Stimulated activated CD4-positive, alpha-beta T cell treated with anti-CD3 and anti-CD28 coated beads, TNF-alpha, amount 100 ng/mL, for 4 hours (primary cell): ENCODE measurements around the gene JMJD7.
"Not testable (repeated sequence)": the region's sequence is repeated elsewhere in the genome, so short reads cannot be mapped to it uniquely, and the experiment has no call there.

Experiments used
- DNase-seq, 3 experiments: peaks; one replicate each; pipeline ENCODE4 v3.0.0-alpha.2; 2020; ENCODE audit warnings: low read depth in 3 of 3

JMJD7 gene

GRCh38 chr15:41822471-41822870, 5.4 kb upstream of the JMJD7 start:
- DNase-seq: no peak

- DNase-seq: no peak
These were observed 4.9 kb upstream of the JMJD7 start for GRCh38 chr15:41822957-41823356.

GRCh38 chr15:41823502-41823901, 4.4 kb upstream of the JMJD7 start:
- no peak for DNase-seq

- no peak for DNase-seq
These were observed 3.7 kb upstream of the JMJD7 start for GRCh38 chr15:41824062-41824745.

GRCh38 chr15:41825145-41825544, 2.7 kb upstream of the JMJD7 start:
- no peak for DNase-seq

- no peak for DNase-seq
These were observed 2.0 kb upstream of the JMJD7 start for GRCh38 chr15:41825572-41826535.

- DNase-seq: peak in 2 of 3 experiments; percentile 6 to 10
These were observed 507 bp upstream of the JMJD7 start for GRCh38 chr15:41827290-41827879.

GRCh38 chr15:41828807-41829141, 882 bp downstream of the JMJD7 start:
- no peak for DNase-seq

GRCh38 chr15:41829959-41830646, 2.2 kb downstream of the JMJD7 start:
- DNase-seq: no peak

GRCh38 chr15:41831291-41831690, 3.4 kb downstream of the JMJD7 start:
- DNase-seq: not testable (repeated sequence)

- DNase-seq: no peak
These were observed 4.3 kb downstream of the JMJD7 start for GRCh38 chr15:41832208-41832607.

GRCh38 chr15:41832875-41833274, 5.0 kb downstream of the JMJD7 start:
- DNase-seq: no peak

GRCh38 chr15:41834096-41834495, 6.2 kb downstream of the JMJD7 start:
- no peak for DNase-seq

- no peak for DNase-seq
These were observed 8.2 kb downstream of the JMJD7 start for GRCh38 chr15:41836073-41836472.

GRCh38 chr15:41836713-41837454, 9.0 kb downstream of the JMJD7 start:
- DNase-seq: no peak

GRCh38 chr15:41838400-41838897, 10.6 kb downstream of the JMJD7 start, which contains the start of gene PLA2G4B:
PLA2G4B (plus strand) TSS chr15:41838847; CDS start chr15:41838914, 67 bp downstream.
- DNase-seq: no peak

GRCh38 chr15:41839781-41840491, 12.0 kb downstream of the JMJD7 start:
- DNase-seq: no peak

- DNase-seq: no peak
These were observed 12.8 kb downstream of the JMJD7 start for GRCh38 chr15:41840673-41841072.

GRCh38 chr15:41841131-41841530, 13.2 kb downstream of the JMJD7 start:
- DNase-seq: no peak

GRCh38 chr15:41842229-41842628, 14.3 kb downstream of the JMJD7 start:
- DNase-seq: no peak
